Muscle of arm (tissue), 12 donors: ENCODE data around the gene ANKS3. TPM values are rescaled to one million over a fixed set of nuclear protein-coding genes. Genes with fewer than 3 reads are reported as not detected.

Experiments
- DNase-seq: peaks from one replicate; pipeline ENCODE4 v3.0.0-alpha.2; 2013
- polyA plus RNA-seq, 12 donors: library from polyadenylated mRNA; unstranded; fragments of 120-200 nt; gene quantifications; one replicate each; pipeline ENCODE4 v1.2.1, GENCODE V29; 2013; ENCODE audit not compliant: insufficient read length in 12 of 12

Gene ANKS3
- polyA plus RNA-seq, 12 donors = 8.3 to 20.2 (median 12.7) TPM; not detected in 1

- DNase-seq = no peak
Measured at GRCh38 chr16:4673387-4674046, 60.6 kb downstream of the ANKS3 start.

- no peak for DNase-seq
Measured at GRCh38 chr16:4668313-4668960, 65.6 kb downstream of the ANKS3 start.

GRCh38 chr16:4667203-4667963 is 66.7 kb downstream of the ANKS3 start:
- no peak for DNase-seq

GRCh38 chr16:4666537-4667202 is 67.4 kb downstream of the ANKS3 start:
- DNase-seq = no peak

DNA sequence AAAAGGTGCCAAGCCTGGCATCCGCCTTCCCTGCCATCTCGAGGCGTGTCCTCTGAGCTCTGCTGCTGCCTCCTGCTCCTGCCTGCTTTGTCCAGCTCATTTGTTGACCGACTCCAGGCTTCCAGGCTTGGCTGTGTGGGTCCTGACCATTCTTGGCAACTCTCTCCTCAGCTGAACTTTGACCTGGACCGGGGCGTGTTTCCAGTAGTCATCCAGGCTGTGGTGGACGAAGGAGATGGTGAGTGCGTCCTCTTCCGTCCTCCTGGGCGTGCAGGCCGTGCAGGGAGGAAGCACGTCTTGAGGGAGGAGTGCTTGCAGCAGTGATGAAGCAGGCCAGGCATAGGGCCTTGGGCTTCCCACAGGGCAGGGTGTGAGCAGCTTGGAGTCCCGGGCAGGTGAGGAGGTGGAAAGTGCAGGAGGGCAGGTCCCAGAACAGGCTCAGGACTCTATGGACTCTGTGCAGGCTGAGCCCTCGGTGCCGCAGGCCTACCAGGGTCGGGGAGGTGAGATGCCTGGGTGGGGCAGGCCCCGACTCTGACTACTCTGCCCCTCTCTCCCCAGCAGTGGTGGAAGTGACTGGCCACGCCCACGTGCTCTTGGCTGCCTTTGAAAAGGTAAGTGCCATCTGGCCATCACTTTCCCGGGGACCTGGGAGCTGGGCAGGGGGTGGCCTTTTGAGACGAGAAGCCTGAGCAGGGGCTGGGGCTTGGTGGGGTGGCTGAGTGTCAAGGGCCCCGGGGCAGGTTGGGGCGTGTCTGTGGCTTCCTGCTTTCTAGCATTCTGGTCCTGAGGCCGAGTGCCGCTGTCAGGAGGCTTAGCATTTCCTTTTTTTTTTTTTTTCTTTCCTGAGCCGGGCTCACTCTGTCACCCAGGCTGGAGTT is 69.3 kb downstream of the ANKS3 start:
- DNase-seq = no peak

DNA sequence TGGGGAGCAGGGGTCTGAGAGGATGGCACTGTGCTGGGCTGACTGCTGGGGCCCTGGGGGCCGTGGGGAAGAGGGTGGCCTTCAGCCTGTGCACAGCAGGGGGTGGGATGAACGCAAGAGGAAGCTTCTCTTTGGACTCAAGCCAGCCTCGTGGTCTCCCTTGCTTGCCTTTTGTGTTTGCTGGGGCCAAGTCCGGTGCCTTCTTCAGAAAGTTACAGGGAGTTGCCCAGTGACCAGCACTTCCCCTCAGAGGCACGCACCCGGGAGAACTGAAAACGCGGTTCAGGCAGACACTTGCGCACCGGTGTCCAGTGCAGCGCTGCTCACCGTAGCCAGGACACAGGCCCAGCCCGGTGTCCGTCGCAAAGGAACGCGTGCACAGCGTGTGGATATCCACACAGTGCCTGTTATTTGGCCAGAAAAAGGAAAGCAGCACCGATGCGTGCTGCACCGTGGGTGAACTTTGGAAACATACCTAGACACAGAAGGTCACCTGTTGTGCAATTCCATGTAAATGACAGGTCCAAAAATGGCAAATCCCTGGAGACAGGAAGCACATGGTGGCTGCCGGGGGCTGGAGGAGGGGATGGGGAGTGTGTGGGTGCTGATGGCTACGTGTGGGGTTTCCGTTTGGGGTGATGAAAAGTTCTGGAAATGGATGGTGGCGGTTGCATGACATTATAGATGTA is 70.2 kb downstream of the ANKS3 start:
- DNase-seq = peak; percentile 43

DNA sequence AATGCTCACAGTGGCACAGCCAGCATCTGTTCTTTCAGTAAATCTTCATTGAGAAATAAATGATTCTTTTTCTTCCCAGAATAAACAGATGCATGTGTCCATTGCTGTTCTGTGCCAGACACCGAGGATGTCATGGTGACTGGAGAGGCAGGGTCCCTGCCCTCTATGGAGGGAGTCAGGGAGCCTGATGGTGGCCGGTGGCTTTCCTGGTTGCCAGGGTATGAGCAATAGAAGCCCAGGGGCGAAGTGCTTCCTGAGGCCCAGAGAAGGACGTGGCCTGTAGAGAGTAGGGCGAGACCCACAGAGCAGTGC is 70.7 kb downstream of the ANKS3 start:
- no peak for DNase-seq

DNA sequence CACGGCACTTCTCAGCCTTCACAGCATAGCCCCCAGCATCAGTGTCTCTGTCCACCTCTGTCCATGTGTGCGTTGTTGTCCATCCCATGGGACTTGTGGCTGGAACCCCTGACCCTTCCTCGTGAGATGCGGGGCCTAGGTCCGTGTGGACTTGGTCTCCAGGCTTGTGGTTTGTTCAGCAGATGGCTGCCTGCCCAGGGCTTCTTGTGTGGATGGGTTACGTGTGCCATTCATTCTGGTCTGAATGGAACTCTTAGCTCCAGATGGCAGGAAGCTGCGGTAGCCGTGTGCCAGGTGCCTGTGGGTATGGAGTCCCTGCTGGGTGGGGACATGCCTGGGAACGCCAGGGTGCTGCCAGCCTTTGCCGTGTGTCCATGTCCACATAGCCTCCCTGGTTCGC is 72.4 kb downstream of the ANKS3 start:
- no peak for DNase-seq

DNA sequence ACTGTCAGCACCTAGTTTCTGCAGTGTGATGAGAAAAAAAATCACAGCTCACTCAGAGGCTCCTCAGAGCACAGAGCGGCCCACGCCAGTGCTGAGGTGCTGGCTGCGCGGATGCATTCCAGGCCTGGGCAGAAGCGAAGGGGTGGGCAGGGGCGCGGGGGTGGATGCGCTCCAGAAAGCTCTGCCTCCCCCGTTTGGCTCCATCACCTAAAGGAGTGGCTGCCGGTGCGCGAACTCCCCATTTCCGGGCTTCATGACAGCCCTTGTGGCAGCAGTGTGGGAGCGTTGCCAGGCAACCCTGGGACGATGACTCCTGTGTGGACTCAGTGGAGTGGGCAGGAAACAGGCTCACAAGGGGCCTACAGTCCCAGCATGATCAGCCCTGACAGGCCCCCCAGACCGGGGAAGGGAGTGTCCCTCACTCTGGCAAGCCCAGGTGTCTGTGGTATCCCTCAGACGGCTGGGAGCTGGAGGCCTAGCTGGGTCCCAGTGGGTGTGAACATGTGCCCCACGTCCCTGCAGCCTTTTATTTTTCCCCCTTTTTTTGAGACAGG is 73.5 kb downstream of the ANKS3 start:
- no peak for DNase-seq

DNA sequence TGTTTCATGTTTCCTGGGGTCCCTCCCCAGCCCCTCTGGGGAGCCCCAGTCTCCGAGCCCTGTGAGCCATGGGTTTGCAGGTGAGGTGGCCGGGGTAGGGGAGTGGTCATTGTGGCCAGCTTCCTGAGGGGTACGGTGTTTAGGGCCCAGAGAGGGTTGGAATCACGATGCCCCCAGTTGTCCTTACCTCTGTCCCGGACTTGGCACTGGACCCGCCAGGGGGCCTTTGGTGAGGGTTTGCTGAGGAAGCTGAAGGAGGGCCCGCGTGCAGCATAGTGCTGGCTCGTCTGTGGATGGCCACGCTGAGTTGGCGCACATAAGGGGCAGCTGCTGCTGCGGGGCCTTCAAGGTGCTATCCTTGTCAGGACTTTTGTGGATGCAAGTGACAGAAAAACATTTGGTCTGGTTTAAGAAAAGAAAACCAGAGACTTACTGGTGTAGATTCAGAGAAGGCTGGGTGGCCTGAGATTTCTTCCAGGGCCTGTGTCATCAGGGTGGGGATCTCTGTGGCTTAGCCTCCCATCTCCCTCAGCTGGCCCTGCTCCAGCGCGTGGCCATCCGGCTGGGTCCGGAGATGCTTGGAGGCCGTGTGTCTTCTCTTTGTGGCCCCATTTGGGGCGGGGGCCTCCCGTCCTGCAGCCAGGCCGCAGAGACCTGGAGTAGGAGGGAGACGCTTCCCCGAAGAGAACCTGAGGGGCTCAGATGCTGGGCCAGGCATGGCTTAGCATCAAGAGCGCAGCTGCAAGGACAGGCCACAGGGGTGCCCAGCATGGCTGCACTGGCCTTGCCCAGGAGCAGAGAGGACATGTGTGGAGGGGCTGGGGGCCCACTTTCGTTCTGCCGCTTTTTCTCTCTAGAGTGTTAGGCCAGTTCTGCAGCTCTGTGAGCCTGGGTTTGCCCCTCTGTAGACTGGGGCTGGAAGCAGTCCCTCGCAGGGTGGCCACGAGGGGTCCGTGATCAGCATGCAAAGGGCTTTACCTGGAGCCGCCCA is 74.4 kb downstream of the ANKS3 start:
- DNase-seq = no peak

DNA sequence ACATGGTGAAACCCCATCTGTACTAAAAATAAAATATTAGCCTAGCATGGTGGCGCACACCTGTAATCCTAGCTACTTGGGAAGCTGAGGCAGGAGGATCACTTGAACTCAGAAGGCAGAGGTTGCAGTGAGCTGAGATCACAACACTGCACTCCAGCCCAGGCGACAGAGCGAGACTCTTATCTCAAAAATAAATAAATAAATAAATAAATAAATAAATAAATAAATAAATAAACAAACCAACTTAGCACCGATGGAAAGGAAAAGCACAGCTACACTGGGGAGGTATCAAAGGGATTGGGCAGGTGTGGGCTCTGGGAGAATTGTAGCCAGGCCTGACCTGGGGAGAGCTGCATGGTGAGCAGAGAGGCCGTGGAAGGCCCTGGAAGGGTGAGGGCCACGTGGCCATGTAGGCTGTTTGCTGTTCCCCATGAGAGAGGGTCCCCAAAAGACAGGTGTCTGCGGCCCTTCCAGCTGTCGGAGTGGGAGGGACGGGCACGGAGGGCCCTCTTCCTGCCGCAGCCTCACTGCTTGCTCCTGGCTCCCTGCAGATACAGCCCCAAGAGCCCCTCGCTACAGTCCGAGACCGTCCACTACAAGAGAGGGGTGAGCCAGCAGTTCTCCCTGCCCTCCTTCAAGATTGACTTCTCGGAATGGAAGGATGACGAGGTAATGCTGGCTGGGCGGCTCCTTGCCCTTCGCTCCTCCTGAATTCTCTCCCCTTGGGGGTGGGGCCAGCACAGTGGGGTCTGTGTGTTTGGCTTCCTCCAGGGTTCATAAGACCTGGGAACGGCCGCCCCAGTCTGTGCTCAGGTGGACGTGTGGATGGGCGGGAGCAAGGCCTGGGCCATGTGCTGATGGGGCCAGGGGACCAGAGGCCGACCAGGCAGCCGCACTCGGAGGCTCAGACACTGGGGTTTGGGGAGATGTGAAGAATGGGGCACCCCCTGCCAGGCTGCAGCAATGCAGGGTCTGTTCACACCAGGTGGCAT is 77.1 kb downstream of the ANKS3 start:
- no peak for DNase-seq

DNA sequence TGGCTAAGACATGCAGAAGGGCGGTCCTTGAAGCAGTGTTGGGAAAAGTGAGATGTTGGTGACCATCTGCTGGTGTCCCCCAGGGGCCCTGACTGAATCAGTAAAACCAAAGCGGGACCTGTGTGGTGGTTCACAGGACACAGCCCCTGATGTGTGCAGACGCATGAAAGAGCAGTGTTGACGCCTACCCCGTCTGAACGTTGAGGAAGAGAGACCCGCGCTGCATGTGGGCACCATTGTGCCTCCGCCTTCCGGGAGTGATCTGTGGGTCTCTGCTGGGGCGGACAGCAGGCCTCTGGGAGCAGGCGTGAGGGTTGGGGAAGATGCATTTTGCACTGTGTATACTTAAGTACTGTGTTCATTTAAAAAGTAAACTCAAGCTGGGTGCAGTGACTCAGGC is 77.8 kb downstream of the ANKS3 start:
- no peak for DNase-seq

DNA sequence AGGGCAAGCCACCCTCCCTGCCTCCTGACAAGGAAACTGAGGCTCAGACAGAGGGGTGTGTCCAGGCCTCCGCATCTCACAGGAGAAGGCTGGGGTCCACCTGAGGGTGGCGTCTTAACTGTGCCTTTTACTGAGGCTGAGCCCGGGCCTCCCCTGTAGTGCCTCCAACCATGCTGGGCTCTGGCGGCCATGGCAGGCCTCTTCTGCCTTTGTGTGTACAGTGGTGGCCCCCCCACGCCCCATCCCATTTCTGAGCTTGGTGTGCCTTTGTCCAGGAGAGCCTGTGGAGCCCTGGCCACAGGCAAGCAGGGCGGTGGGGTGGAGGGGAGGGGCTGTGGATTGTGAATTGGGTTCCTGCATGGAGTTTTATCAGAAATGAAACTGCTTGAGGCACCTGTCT is 78.3 kb downstream of the ANKS3 start:
- DNase-seq = no peak

DNA sequence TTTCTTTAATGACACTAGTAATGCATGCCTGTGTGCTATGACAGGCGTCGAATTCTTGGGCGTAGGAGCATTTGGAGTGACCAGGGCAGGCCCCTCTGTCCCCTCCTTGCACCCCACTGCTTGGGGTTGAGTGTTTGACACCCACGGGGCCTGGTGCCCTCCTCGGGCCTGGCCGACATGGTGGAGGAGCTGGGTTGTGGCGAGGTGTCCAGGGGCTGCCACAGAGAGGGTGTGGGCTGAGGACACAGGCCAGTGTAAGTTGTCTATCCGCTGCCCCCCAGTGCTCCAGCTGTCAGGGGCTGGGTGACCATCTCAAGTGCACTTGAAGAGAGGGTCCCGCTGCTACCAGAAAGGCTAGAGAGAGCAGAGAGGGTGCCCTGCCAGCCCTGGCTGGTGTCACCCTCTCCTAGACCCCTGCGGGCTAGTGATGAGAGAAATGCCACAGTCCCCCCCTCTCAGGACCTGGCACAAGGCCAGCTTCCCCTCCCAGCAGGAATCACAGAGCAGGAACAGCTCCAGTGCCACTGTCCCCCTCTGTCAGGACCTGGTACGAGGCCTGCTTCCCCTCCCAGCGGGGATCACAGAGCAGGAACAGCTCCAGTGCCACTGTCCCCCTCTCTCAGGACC is 79.0 kb downstream of the ANKS3 start:
- DNase-seq = no peak

- no peak for DNase-seq
Measured at GRCh38 chr16:4654011-4654963, 79.8 kb downstream of the ANKS3 start.

GRCh38 chr16:4652561-4652960 is 81.5 kb downstream of the ANKS3 start:
- no peak for DNase-seq
